Islet of Langerhans (tissue), 1 donor: ENCODE results near the gene PSMG1.
"Not testable (repeated sequence)": the region's sequence is repeated elsewhere in the genome, so short reads cannot be mapped to it uniquely, and the experiment has no call there.

ENCODE experiments used
- FAIRE-seq: peaks from one replicate; lab custom pipeline; 2011; peaks lifted over from hg19 to GRCh38; lab: Jason Lieb, UNC

The PSMG1 gene

GRCh38 chr21:39156024-39156423, 27.2 kb downstream of the PSMG1 start:
- no peak for FAIRE-seq

- FAIRE-seq = no peak
Measured at GRCh38 chr21:39155578-39155977, 27.7 kb downstream of the PSMG1 start.

- FAIRE-seq = no peak
Measured at GRCh38 chr21:39153842-39154241, 29.4 kb downstream of the PSMG1 start.

GRCh38 chr21:39153373-39153772, 29.9 kb downstream of the PSMG1 start:
- no peak for FAIRE-seq

GRCh38 chr21:39152271-39152670, 31.0 kb downstream of the PSMG1 start:
- no peak for FAIRE-seq

GRCh38 chr21:39150877-39151276, 32.4 kb downstream of the PSMG1 start:
- FAIRE-seq = no peak

GRCh38 chr21:39150316-39150715, 32.9 kb downstream of the PSMG1 start:
- FAIRE-seq = no peak

- FAIRE-seq = no peak
Measured at GRCh38 chr21:39149882-39150281, 33.4 kb downstream of the PSMG1 start.

- no peak for FAIRE-seq
Measured at GRCh38 chr21:39148975-39149374, 34.3 kb downstream of the PSMG1 start.

GRCh38 chr21:39144191-39144590, 39.1 kb downstream of the PSMG1 start:
- FAIRE-seq = no peak

GRCh38 chr21:39142972-39143371, 40.3 kb downstream of the PSMG1 start:
- FAIRE-seq = no peak

- FAIRE-seq = no peak
Measured at GRCh38 chr21:39141502-39141901, 41.7 kb downstream of the PSMG1 start.

GRCh38 chr21:39137248-39138178, 45.7 kb downstream of the PSMG1 start:
- FAIRE-seq = no peak

- FAIRE-seq = no peak
Measured at GRCh38 chr21:39136711-39137110, 46.5 kb downstream of the PSMG1 start.

GRCh38 chr21:39136138-39136537, 47.1 kb downstream of the PSMG1 start:
- not testable (repeated sequence) for FAIRE-seq

GRCh38 chr21:39134288-39134810, 48.9 kb downstream of the PSMG1 start:
- FAIRE-seq = no peak

GRCh38 chr21:39132248-39132647, 51.0 kb downstream of the PSMG1 start:
- no peak for FAIRE-seq

- FAIRE-seq = no peak
Measured at GRCh38 chr21:39131791-39132190, 51.5 kb downstream of the PSMG1 start.

- FAIRE-seq = no peak
Measured at GRCh38 chr21:39127506-39127905, 55.7 kb downstream of the PSMG1 start.

- no peak for FAIRE-seq
Measured at GRCh38 chr21:39126486-39126806, 56.8 kb downstream of the PSMG1 start.

- FAIRE-seq = no peak
Measured at GRCh38 chr21:39125752-39126485, 57.3 kb downstream of the PSMG1 start.
